Measurements from ENCODE around the gene CHST12. TPM values are rescaled to one million over a fixed set of nuclear protein-coding genes. Genes with fewer than 3 reads are reported as not detected.

The CHST12 gene
- total and polyA plus RNA-seq, 3 experiments from 2014 or later, result 7.7 to 63.0 (median 8.3) TPM

DNA sequence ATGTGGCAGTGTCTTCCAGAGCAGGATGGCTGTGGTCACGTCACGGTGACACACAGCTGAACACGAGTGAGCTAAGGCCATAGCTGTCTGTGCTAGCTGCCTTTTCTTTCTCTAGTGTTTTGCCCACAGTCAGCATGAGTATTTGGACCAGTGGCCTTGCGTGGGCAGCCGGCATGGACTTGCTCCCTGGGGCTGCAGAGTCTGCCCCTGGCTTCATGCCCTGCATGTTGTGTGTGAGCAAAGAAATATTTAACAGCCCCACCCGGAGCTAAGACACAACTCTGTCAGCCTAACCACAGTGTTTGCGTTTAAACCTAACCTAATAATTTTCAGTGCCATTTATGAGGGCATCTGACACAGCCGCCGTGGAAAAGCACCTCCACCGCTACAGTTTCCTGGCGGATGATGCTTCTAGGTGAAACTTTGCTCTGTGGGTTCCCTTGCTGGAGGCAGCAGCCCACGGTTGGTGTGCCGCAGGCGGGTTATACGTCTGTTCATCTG, 14.6 kb downstream of the CHST12 start:
- Histone ChIP-seq H3K27me3 (ENCODE audit: insufficient read depth, low read length, poor library complexity, severe bottlenecking) (no peaks in the 10 kb centered on the region), H3K4me1 (ENCODE audit: insufficient read depth, low read length) (peaks cover 19% of the 10 kb centered on the region), H3K36me3 (ENCODE audit: insufficient read depth, low read length) (no peaks in the 10 kb centered on the region), H3K4me3 (ENCODE audit: low read length) (no peak overlapping the region), H3K9me3 (ENCODE audit: low read length) (no peaks in the 10 kb centered on the region), H3K27ac (ENCODE audit: low read depth, low read length) (peak overlapping the region; percentile 35)
- Mint-ChIP-seq H3K27me3 (no peaks in the 10 kb centered on the region), H3K9me3 (no peaks in the 10 kb centered on the region), H3K36me3 (peaks cover 0 to 23% (median 7%) of the 10 kb centered on the region in 3 donors), H3K4me1 (peaks cover 47 to 62% (median 52%) of the 10 kb centered on the region in 3 donors), H3K4me3 (peak overlapping the region; percentile 5 to 90 (median 72)), H3K27ac (peak overlapping the region; percentile 71 to 97 (median 90))
- CTCF ChIA-PET, result interaction anchor here (1.0 to 2.9 kb wide), 3 partner anchors 11 to 51 kb away, joined by 4 to 14 read pairs (median 10); no protein-coding TSS in a partner anchor
- POLR2A ChIA-PET, result interaction anchor here (2.6 kb wide), 1 partner anchor 11 kb away, joined by 20 read pairs; no protein-coding TSS in a partner anchor
- DNase-seq, result peak; percentile 32 to 85 (median 70)

GRCh38 chr7:2420216-2420933, 17.0 kb downstream of the CHST12 start:
- Mint-ChIP-seq H3K4me1 (peaks cover 35 to 63% (median 43%) of the 10 kb centered on the region in 3 donors), H3K36me3 (peaks cover 0 to 29% (median 7%) of the 10 kb centered on the region in 3 donors), H3K27ac (peak overlapping the region in 4 of 8 donors; percentile 52 to 80 (median 66)), H3K27me3 (no peaks in the 10 kb centered on the region), H3K4me3 (peak overlapping the region in 2 of 7 donors; percentile 17 to 27), H3K9me3 (no peaks in the 10 kb centered on the region)
- Histone ChIP-seq H3K27me3 (ENCODE audit: insufficient read depth, low read length, poor library complexity, severe bottlenecking) (no peaks in the 10 kb centered on the region), H3K27ac (ENCODE audit: low read depth, low read length) (no peak overlapping the region), H3K4me3 (ENCODE audit: low read length) (no peak overlapping the region), H3K4me1 (ENCODE audit: insufficient read depth, low read length) (peaks cover 19% of the 10 kb centered on the region), H3K36me3 (ENCODE audit: insufficient read depth, low read length) (no peaks in the 10 kb centered on the region), H3K9me3 (ENCODE audit: low read length) (no peaks in the 10 kb centered on the region)
- ChIA-PET POLR2A (no interaction called here), CTCF (interaction anchor here (0.7 to 1.6 kb wide), 3 partner anchors 11 to 82 kb away, joined by 3 to 4 read pairs (median 3); no protein-coding TSS in a partner anchor)
- no peak for DNase-seq

DNA sequence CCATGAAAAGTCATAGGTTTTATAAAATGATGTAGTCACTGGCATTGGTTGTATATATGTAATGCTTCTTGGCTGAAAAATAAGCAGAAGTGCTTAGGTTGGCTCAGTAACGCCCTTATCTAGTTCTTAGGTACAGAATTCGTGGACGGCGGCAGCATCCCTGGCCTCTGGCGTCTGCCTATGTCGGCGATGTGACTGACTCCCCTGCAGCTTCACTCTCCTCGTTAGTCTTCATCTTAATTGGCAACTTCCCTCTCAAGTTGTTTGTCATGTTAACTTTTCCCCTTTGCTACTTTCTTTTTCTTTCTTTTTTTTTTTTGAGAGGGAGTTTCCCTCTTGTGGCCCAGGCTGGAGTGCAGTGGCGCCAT, 18.5 kb downstream of the CHST12 start:
- peak overlapping the region in 4 of 8 donors; percentile 35 to 83 (median 60) for H3K27ac Mint-ChIP-seq
- Histone ChIP-seq H3K4me3 (ENCODE audit: low read length) (no peak overlapping the region), H3K27ac (ENCODE audit: low read depth, low read length) (no peak overlapping the region), H3K36me3 (ENCODE audit: insufficient read depth, low read length) (no peaks in the 10 kb centered on the region), H3K9me3 (ENCODE audit: low read length) (no peaks in the 10 kb centered on the region), H3K4me1 (ENCODE audit: insufficient read depth, low read length) (peaks cover 17% of the 10 kb centered on the region), H3K27me3 (ENCODE audit: insufficient read depth, low read length, poor library complexity, severe bottlenecking) (no peaks in the 10 kb centered on the region)
- DNase-seq, result no peak
- H3K36me3 Mint-ChIP-seq, result peaks cover 0 to 25% (median 2%) of the 10 kb centered on the region in 3 donors
- H3K27me3 Mint-ChIP-seq, result no peaks in the 10 kb centered on the region
- POLR2A ChIA-PET, result no interaction called here
- CTCF ChIA-PET, result interaction anchor here (1.6 kb wide), 1 partner anchor 9 kb away, joined by 4 read pairs; no protein-coding TSS in a partner anchor
- no peaks in the 10 kb centered on the region for H3K9me3 Mint-ChIP-seq
- H3K4me3 Mint-ChIP-seq, result no peak overlapping the region
- H3K4me1 Mint-ChIP-seq, result peaks cover 36 to 61% (median 44%) of the 10 kb centered on the region in 3 donors

GRCh38 chr7:2425749-2426148, 22.3 kb downstream of the CHST12 start:
- POLR2A ChIA-PET, result no interaction called here

GRCh38 chr7:2431260-2431867, 28.0 kb downstream of the CHST12 start:
- no peaks in the 10 kb centered on the region for H3K9me3 ChIP-seq (ENCODE audit: low read length)
- no peaks in the 10 kb centered on the region for H3K27me3 Mint-ChIP-seq
- H3K36me3 ChIP-seq (ENCODE audit: insufficient read depth, low read length), result peaks cover 5% of the 10 kb centered on the region
- no peak overlapping the region for H3K4me3 ChIP-seq (ENCODE audit: low read length)
- H3K27ac ChIP-seq (ENCODE audit: low read depth, low read length), result no peak overlapping the region
- peaks cover 0 to 4% (median 0%) of the 10 kb centered on the region in 5 donors for H3K9me3 Mint-ChIP-seq
- peak in 4 of 5 donors; percentile 37 to 68 (median 42) for DNase-seq
- peaks cover 26 to 46% (median 39%) of the 10 kb centered on the region in 3 donors for H3K4me1 Mint-ChIP-seq
- POLR2A ChIA-PET, result interaction anchor here (0.5 to 1.8 kb wide), 2 partner anchors 26 to 46 kb away, joined by 3 to 6 read pairs; no protein-coding TSS in a partner anchor
- H3K36me3 Mint-ChIP-seq, result peaks cover 9 to 46% (median 10%) of the 10 kb centered on the region in 3 donors
- H3K27me3 ChIP-seq (ENCODE audit: insufficient read depth, low read length, poor library complexity, severe bottlenecking), result no peaks in the 10 kb centered on the region
- peak overlapping the region in 6 of 8 donors; percentile 0 to 67 (median 36) for H3K27ac Mint-ChIP-seq
- no peak overlapping the region for H3K4me3 Mint-ChIP-seq
- CTCF ChIA-PET, result interaction anchor here (0.6 to 4.3 kb wide), 15 partner anchors 10 to 852 kb away, joined by 3 to 14 read pairs (median 4); no protein-coding TSS in a partner anchor
- H3K4me1 ChIP-seq (ENCODE audit: insufficient read depth, low read length), result no peaks in the 10 kb centered on the region

More at GRCh38 chr7:2425749-2426148, 22.3 kb downstream of the CHST12 start:
- Histone ChIP-seq H3K36me3 (ENCODE audit: insufficient read depth, low read length) (no peaks in the 10 kb centered on the region), H3K4me3 (ENCODE audit: low read length) (no peak overlapping the region), H3K27ac (ENCODE audit: low read depth, low read length) (no peak overlapping the region), H3K4me1 (ENCODE audit: insufficient read depth, low read length) (no peaks in the 10 kb centered on the region), H3K9me3 (ENCODE audit: low read length) (no peaks in the 10 kb centered on the region), H3K27me3 (ENCODE audit: insufficient read depth, low read length, poor library complexity, severe bottlenecking) (no peaks in the 10 kb centered on the region)
- no peaks in the 10 kb centered on the region for H3K9me3 Mint-ChIP-seq
- peaks cover 30 to 54% (median 42%) of the 10 kb centered on the region in 3 donors for H3K4me1 Mint-ChIP-seq
- CTCF ChIA-PET, result interaction anchor here (1.0 to 1.3 kb wide), 2 partner anchors 25 to 284 kb away, joined by 4 to 5 read pairs; no protein-coding TSS in a partner anchor
- peak overlapping the region in 1 of 7 donors; percentile 33 for H3K4me3 Mint-ChIP-seq
- no peaks in the 10 kb centered on the region for H3K27me3 Mint-ChIP-seq
- H3K27ac Mint-ChIP-seq, result peak overlapping the region in 2 of 8 donors; percentile 32 to 68
- peaks cover 0 to 24% (median 0%) of the 10 kb centered on the region in 3 donors for H3K36me3 Mint-ChIP-seq
- DNase-seq, result no peak

GRCh38 chr7:2432910-2433712, 29.7 kb downstream of the CHST12 start:
- Mint-ChIP-seq H3K27ac (no peak overlapping the region), H3K27me3 (no peaks in the 10 kb centered on the region), H3K4me3 (peak overlapping the region in 1 of 7 donors; percentile 44), H3K4me1 (peaks cover 21 to 47% (median 34%) of the 10 kb centered on the region in 3 donors), H3K36me3 (peaks cover 9 to 58% (median 13%) of the 10 kb centered on the region in 3 donors), H3K9me3 (peaks cover 0 to 4% (median 0%) of the 10 kb centered on the region in 5 donors)
- DNase-seq, result no peak
- H3K27me3 ChIP-seq (ENCODE audit: insufficient read depth, low read length, poor library complexity, severe bottlenecking), result no peaks in the 10 kb centered on the region
- ChIA-PET CTCF (interaction anchor here (1.7 to 4.3 kb wide), 2 partner anchors 16 to 18 kb away, joined by 4 to 14 read pairs; no protein-coding TSS in a partner anchor), POLR2A (no interaction called here)
- peaks cover 15% of the 10 kb centered on the region for H3K36me3 ChIP-seq (ENCODE audit: insufficient read depth, low read length)
- no peaks in the 10 kb centered on the region for H3K9me3 ChIP-seq (ENCODE audit: low read length)
- H3K4me1 ChIP-seq (ENCODE audit: insufficient read depth, low read length), result no peaks in the 10 kb centered on the region
- H3K27ac ChIP-seq (ENCODE audit: low read depth, low read length), result no peak overlapping the region
- no peak overlapping the region for H3K4me3 ChIP-seq (ENCODE audit: low read length)

Data from CD8-positive, alpha-beta memory T cell (primary cell).